ENCODE results near the gene IFT22.
"Not testable (repeated sequence)": the region's sequence is repeated elsewhere in the genome, so short reads cannot be mapped to it uniquely, and the experiment has no call there.

Gene IFT22

GRCh38 chr7:101321491-101322401 is at the start of gene IFT22:
Gene IFT22, minus strand, starts transcription at chr7:101321812. Its CDS starts 103 bp downstream, at chr7:101321709.
- peak within 1 kb of the TSS; percentile 81 for H3K27ac Mint-ChIP-seq

DNA sequence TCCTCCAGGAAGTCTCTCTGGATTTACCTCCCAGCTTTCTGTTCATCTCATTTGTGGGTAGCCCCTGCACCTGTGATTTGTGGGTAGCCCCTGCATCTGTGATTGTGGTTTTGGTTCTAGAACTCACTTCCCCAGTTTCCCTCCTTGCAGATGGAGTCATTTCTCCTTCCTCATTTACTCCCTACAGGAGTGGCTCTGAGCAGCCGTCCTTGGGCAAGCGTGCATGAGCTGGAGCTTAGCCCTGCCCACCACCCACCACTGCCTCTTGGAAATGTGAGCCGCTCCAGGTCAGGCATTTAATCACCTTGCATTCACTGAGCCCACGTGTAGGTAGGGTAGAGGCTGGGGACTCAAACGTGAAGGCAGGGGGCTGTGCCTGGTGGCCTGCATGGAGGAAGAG is 49.2 kb upstream of the IFT22 start:
- H3K27me3 Mint-ChIP-seq: peaks cover 6% of the 10 kb centered on the region
- no peak overlapping the region for H3K27ac Mint-ChIP-seq
- no peak overlapping the region for H3K4me3 Mint-ChIP-seq
- H3K36me3 Mint-ChIP-seq: no peaks in the 10 kb centered on the region
- peaks cover 13% of the 10 kb centered on the region for H3K4me1 Mint-ChIP-seq (ENCODE audit: low read depth)
- H3K9me3 Mint-ChIP-seq (ENCODE audit: low read depth): no peaks in the 10 kb centered on the region

More at GRCh38 chr7:101321491-101322401, at the start of gene IFT22:
- Mint-ChIP-seq H3K4me3 (peak within 1 kb of the TSS; percentile 91), H3K4me1 (ENCODE audit: low read depth) (peaks cover 10% of the 10 kb centered on the region), H3K9me3 (ENCODE audit: low read depth) (no peaks in the 10 kb centered on the region), H3K36me3 (no peaks in the 10 kb centered on the region), H3K27me3 (no peaks in the 10 kb centered on the region)

- Mint-ChIP-seq H3K4me1 (ENCODE audit: low read depth) (peaks cover 15% of the 10 kb centered on the region), H3K27me3 (peaks cover 9% of the 10 kb centered on the region), H3K9me3 (ENCODE audit: low read depth) (no peaks in the 10 kb centered on the region), H3K27ac (no peak overlapping the region), H3K36me3 (no peaks in the 10 kb centered on the region), H3K4me3 (no peak overlapping the region)
These were observed 47.0 kb upstream of the IFT22 start for GRCh38 chr7:101368422-101369165.

DNA sequence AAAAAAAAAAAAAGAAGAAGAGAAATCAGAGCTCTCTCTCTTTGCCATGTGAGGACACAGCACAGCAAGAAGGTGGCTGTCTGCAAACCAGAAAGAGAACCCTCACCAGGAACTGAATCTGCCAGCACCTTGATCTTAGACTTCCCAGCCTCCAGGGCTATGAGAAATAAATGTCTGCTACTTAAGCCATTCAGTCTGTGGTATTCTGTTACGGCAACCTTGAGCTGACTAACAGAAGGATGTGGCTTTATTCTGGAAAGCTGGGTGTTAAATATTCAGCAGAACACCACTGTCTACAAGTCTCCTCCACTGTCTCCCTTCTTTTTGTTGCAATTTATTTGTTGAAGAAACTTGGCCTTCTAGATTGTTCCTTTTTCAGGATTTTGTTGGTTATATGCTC is 46.1 kb upstream of the IFT22 start:
- Mint-ChIP-seq H3K27me3 (peaks cover 9% of the 10 kb centered on the region), H3K36me3 (no peaks in the 10 kb centered on the region), H3K9me3 (ENCODE audit: low read depth) (no peaks in the 10 kb centered on the region), H3K27ac (no peak overlapping the region), H3K4me3 (no peak overlapping the region), H3K4me1 (ENCODE audit: low read depth) (peaks cover 15% of the 10 kb centered on the region)

- no peak overlapping the region for H3K27ac Mint-ChIP-seq
- H3K4me1 Mint-ChIP-seq (ENCODE audit: low read depth): peaks cover 14% of the 10 kb centered on the region
- peaks cover 9% of the 10 kb centered on the region for H3K27me3 Mint-ChIP-seq
- no peaks in the 10 kb centered on the region for H3K9me3 Mint-ChIP-seq (ENCODE audit: low read depth)
- H3K4me3 Mint-ChIP-seq: no peak overlapping the region
- no peaks in the 10 kb centered on the region for H3K36me3 Mint-ChIP-seq
These were observed 44.3 kb upstream of the IFT22 start for GRCh38 chr7:101365956-101366355.

- peak overlapping the region; percentile 65 for H3K4me3 Mint-ChIP-seq
- H3K4me1 Mint-ChIP-seq (ENCODE audit: low read depth): peaks cover 5% of the 10 kb centered on the region
- H3K27me3 Mint-ChIP-seq: peaks cover 10% of the 10 kb centered on the region
- H3K36me3 Mint-ChIP-seq: no peaks in the 10 kb centered on the region
- H3K27ac Mint-ChIP-seq: no peak overlapping the region
- no peaks in the 10 kb centered on the region for H3K9me3 Mint-ChIP-seq (ENCODE audit: low read depth)
These were observed 42.2 kb upstream of the IFT22 start for GRCh38 chr7:101363734-101364374.

DNA sequence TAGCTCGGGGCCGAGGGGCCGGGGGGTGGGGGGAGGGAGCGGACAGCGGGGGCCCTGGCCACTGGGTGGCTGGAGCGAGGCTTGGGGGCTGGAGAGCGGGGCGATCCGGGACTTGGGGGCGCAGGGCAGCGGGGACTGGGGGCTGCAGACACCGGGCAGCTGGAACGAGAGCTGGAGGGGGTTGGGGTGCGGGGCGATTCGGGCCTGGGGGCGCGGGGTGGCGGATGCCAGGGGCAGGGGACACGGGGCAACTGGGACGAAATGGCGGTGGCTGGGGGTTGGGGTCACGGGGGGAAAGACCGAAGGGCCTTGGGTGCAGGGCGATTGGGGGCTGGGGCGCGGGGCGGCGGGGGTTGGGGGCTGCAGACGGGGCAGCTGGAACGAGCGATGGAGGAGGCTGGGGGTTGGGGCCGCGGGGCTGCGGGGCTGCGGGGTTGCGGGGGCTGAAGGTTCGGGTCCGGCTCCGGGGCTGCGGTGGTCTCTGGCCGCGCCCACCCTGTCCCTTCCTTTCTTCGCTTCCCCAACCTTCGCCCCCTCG is 41.7 kb upstream of the IFT22 start:
- no peak overlapping the region for H3K27ac Mint-ChIP-seq
- no peaks in the 10 kb centered on the region for H3K9me3 Mint-ChIP-seq (ENCODE audit: low read depth)
- peaks cover 10% of the 10 kb centered on the region for H3K27me3 Mint-ChIP-seq
- H3K36me3 Mint-ChIP-seq: no peaks in the 10 kb centered on the region
- peaks cover 5% of the 10 kb centered on the region for H3K4me1 Mint-ChIP-seq (ENCODE audit: low read depth)
- no peak overlapping the region for H3K4me3 Mint-ChIP-seq

- H3K27ac Mint-ChIP-seq: no peak within 1 kb of the TSS
- no peaks in the 10 kb centered on the region for H3K9me3 Mint-ChIP-seq (ENCODE audit: low read depth)
- peaks cover 1% of the 10 kb centered on the region for H3K4me1 Mint-ChIP-seq (ENCODE audit: low read depth)
- H3K4me3 Mint-ChIP-seq: peak within 1 kb of the TSS; percentile 67
- peaks cover 10% of the 10 kb centered on the region for H3K27me3 Mint-ChIP-seq
- no peaks in the 10 kb centered on the region for H3K36me3 Mint-ChIP-seq
These were observed 41.0 kb upstream of the IFT22 start, which contains the start of gene COL26A1 for GRCh38 chr7:101362334-101363195. Gene COL26A1, plus strand, starts transcription at chr7:101362875. Its CDS starts 158 bp downstream, at chr7:101363033.

- H3K36me3 Mint-ChIP-seq: no peaks in the 10 kb centered on the region
- H3K4me1 Mint-ChIP-seq (ENCODE audit: low read depth): peaks cover 3% of the 10 kb centered on the region
- no peaks in the 10 kb centered on the region for H3K9me3 Mint-ChIP-seq (ENCODE audit: low read depth)
- H3K27ac Mint-ChIP-seq: no peak overlapping the region
- peaks cover 10% of the 10 kb centered on the region for H3K27me3 Mint-ChIP-seq
- no peak overlapping the region for H3K4me3 Mint-ChIP-seq
These were observed 35.8 kb upstream of the IFT22 start for GRCh38 chr7:101357433-101357832.

- peaks cover 11% of the 10 kb centered on the region for H3K27me3 Mint-ChIP-seq
- H3K4me3 Mint-ChIP-seq: no peak overlapping the region
- peaks cover 7% of the 10 kb centered on the region for H3K4me1 Mint-ChIP-seq (ENCODE audit: low read depth)
- no peaks in the 10 kb centered on the region for H3K9me3 Mint-ChIP-seq (ENCODE audit: low read depth)
- no peak overlapping the region for H3K27ac Mint-ChIP-seq
- H3K36me3 Mint-ChIP-seq: no peaks in the 10 kb centered on the region
These were observed 31.3 kb upstream of the IFT22 start for GRCh38 chr7:101352920-101353308.

DNA sequence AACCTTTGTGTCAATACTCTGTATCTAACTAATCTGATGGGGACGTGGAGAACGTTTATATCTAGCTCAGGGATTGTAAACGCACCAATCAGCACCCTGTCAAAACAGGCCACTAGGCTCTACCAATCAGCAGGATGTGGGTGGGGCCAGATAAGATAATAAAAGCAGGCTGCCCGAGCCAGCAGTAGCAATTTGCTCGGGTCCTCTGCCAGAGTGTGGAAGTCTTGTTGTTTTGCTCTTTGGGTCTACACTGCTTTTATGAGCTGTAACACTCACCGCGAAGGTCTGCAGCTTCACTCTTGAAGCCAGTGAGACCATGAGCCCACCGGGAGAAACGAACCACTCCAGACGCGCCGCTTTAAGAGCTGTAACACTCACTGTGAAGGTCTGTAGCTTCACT is 27.7 kb upstream of the IFT22 start:
- H3K36me3 Mint-ChIP-seq; H3K27ac Mint-ChIP-seq; H3K27me3 Mint-ChIP-seq; H3K4me1 Mint-ChIP-seq (ENCODE audit: low read depth); H3K4me3 Mint-ChIP-seq; H3K9me3 Mint-ChIP-seq (ENCODE audit: low read depth): not testable (repeated sequence)

DNA sequence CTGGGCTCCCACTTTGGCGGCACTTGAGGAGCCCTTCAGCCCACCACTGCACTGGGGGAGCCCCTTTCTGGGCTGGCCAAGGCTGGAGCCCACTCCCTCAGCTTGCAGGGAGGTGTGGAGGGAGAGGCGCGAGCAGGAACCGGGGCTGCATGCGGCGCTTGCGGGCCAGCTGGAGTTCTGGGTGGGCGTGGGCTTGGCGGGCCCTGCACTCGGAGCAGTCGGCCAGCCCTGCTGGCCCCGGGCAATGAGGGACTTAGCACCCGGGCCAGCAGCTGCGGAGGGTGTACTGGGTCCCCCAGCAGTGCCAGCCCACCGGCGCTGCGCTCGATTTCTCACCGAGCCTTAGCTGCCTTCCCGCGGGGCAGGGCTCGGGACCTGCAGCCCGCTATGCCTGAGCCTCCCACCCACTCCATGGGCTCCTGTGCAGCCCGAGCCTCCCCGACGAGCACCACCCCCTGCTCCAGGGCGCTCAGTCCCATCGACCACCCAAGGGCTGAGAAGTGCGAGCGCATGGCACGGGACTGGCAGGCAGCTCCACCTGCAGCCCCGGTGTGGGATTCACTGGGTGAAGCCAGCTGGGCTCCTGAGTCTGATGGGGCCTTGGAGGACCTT is 26.9 kb upstream of the IFT22 start:
- not testable (repeated sequence) for H3K27ac Mint-ChIP-seq

DNA sequence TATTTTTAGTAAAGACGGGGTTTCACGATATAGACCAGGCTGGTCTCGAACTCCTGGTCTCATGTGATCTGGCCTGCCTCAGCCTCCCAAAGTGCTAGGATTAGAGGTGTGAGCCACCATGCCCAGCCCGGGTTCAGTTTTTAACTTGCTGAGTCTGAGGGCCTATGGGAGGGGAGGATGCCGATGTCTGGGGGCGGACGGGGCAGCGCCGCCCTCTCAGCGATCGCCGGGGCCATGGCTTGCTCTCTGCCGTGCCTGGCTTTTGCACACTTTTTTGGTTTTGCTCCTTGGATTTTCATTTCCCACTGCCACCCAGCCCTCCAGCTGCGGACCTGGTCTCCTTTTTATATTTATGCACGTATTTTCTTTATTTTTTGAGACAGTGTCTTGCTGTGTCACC is 25.9 kb upstream of the IFT22 start:
- no peaks in the 10 kb centered on the region for H3K9me3 Mint-ChIP-seq (ENCODE audit: low read depth)
- H3K27me3 Mint-ChIP-seq: peaks cover 4% of the 10 kb centered on the region
- H3K4me1 Mint-ChIP-seq (ENCODE audit: low read depth): peaks cover 4% of the 10 kb centered on the region
- H3K36me3 Mint-ChIP-seq: no peaks in the 10 kb centered on the region
- H3K27ac Mint-ChIP-seq: no peak overlapping the region
- H3K4me3 Mint-ChIP-seq: no peak overlapping the region

More for the DNA sequence above, 26.9 kb upstream of the IFT22 start:
- H3K27me3 Mint-ChIP-seq; H3K36me3 Mint-ChIP-seq; H3K4me3 Mint-ChIP-seq; H3K4me1 Mint-ChIP-seq (ENCODE audit: low read depth); H3K9me3 Mint-ChIP-seq (ENCODE audit: low read depth): not testable (repeated sequence)

DNA sequence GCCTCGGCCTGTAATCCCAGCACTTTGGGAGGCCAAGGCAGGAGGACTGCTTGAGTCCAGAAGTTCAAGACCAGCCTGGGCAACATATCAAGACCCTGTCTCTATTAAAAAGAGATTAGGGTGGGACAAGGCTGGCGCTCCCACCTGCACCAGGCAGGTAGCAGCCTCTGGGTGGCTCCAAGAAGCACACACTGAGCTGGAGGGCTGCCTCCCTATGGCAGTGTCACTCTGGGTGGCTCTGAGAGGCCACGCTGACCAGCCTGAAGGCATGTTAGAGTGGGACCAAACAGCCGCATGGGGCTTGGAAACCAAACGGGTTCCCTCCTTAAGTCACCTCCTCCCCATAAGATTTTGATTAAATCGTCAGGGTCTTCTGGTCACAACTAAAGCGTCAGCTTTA is 21.3 kb upstream of the IFT22 start:
- H3K36me3 Mint-ChIP-seq: no peaks in the 10 kb centered on the region
- no peak overlapping the region for H3K4me3 Mint-ChIP-seq
- no peaks in the 10 kb centered on the region for H3K27me3 Mint-ChIP-seq
- H3K4me1 Mint-ChIP-seq (ENCODE audit: low read depth): no peaks in the 10 kb centered on the region
- H3K27ac Mint-ChIP-seq: no peak overlapping the region
- H3K9me3 Mint-ChIP-seq (ENCODE audit: low read depth): no peaks in the 10 kb centered on the region

Measured in activated naive CD8-positive, alpha-beta T cell (primary cell).